GM19025 (cell line): ENCODE measurements around the gene MFAP1.
"Not testable (repeated sequence)": the region's sequence is repeated elsewhere in the genome, so short reads cannot be mapped to it uniquely, and the experiment has no call there.

ENCODE experiments used
- ATAC-seq: cut with Tn5 transposase; IDR thresholded peaks from one replicate; pipeline ENCODE4 v1.9.1; 2021; ENCODE audit warnings: mild to moderate bottlenecking, low read depth, moderate library complexity; ENCODE audit not compliant: unreplicated experiment

MFAP1 gene, protein sequence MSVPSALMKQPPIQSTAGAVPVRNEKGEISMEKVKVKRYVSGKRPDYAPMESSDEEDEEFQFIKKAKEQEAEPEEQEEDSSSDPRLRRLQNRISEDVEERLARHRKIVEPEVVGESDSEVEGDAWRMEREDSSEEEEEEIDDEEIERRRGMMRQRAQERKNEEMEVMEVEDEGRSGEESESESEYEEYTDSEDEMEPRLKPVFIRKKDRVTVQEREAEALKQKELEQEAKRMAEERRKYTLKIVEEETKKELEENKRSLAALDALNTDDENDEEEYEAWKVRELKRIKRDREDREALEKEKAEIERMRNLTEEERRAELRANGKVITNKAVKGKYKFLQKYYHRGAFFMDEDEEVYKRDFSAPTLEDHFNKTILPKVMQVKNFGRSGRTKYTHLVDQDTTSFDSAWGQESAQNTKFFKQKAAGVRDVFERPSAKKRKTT

DNA sequence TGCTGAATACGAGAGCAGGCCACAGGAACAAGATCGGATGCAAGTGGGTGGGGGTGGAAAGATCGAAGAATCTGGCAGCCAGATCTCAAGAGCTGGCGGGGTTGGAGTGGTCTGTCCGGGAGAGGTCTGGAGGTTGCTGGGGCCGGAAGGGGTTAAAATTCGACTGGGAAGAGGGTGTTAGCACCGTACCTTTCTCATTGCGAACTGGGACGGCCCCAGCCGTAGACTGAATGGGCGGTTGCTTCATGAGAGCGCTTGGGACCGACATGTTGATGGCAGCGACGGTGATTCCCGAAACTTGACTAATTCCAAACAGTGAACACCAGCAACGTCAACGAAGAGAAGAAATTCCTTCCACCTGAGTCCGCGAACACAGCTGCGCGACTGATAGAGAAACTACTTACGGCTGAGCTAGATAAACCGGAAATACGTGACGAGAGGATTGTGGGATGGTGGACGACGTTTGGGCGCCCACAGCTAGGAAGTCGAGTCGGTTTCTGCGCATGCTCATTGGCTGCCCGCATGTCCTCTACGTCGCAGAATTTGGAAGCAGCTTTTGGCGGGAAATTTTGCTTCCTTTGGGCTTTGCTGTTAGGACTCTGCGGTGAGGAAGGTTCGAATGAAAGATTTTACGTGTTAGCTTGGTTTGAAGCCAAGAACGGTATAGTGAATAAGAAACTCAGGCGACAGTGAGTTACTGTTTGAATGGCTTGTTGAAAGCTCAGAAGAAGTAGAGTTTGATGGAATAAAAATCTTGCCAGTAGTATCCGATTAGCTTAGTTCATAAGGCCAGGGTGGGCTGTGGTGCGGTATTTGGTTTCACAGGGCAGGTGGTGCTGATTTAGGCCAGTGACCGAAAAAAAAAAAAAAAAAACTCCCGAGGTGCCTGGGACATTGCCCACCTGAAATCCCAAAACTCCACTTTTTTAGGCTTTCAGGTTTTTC lies at the start of gene MFAP1:
MFAP1 (minus strand) TSS at position 389 of the 945 bp plus-strand sequence; CDS start at position 268, 121 bp downstream.
- ATAC-seq, result peak; percentile 62

DNA sequence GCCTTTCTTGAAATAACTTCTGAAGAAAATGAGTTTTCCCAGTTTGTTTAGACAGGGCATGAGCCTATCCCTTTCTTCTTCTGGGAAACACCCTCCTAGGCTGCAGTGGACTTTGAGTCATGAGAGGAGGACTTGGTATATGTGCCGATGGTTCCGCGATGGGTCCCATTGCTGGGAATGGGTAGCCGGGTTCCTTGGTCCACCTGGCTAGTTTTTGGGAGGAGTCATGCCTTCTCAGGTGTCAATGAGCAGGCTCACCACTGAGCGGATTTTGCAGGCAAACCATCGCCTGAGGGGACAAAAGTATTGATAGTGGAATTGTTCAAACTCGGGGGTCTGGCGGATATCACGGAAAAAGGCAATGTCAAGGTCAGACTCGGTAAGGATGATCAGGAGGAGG lies 49.2 kb upstream of the MFAP1 start:
- no peak for ATAC-seq

DNA sequence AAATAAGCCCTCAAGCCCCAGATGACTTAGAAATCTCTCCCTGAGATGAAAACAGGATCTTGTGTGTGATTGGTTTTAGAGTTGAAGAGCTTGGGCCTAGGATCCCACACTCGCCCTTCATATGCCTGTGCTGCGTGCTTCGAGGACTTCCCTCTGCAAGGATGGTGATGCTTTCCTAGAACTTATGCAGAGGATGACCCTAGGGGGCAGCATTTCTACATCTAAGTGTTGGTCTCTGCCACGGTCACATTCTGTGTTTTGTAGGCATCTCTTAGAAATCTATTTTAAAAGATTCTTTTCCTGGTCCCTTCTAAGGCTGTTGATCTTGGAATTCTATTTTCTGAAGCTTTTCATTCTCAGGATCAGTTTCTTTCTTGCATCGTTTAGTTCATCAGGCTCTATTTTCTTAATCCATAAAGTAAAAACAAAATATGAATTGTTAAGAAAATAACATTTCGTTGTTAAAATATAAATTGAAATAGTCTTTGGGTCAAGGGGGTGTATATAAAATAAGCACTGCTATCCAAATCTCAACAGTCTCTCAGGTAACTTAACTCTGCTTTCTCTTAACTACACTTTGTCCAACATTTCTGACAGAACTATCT lies 48.0 kb upstream of the MFAP1 start:
- no peak for ATAC-seq

DNA sequence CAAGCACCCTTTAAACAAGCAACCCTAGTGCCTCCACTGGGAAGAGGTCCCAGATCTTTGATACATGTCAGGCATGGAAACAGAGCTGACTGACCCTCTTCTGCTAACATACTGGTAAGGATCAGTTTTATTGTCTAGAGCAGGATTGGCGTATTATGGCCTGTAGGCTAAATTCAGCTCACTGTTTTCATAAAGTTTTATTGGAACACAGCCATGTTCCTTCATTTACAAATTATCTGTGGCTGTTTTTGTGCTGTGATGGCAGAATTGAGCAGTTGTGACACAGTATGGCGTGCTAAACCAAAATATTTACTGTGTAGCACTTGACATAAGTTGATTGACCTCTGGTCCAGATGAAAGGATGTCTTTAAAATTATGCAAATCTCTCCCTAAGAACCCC lies 47.3 kb upstream of the MFAP1 start:
- no peak for ATAC-seq

DNA sequence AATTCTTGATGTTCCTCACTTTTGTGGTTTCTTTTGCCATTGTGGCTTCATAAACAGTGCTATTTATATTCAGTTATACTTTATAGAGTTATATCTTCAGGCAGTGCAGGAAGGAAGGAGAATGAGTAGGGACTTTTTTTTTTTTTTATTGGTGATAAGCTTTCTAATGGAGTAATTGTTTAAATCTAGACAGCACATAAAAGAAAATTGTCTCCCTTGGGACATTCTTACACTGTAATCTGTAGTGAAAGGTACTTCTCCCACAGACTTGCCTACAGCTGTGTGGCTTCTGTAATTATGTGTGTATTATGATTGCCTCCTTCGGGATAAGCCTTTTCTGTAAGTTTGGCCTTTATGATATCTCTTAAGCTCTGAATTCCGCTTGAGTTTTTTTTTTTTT lies 43.9 kb upstream of the MFAP1 start:
- ATAC-seq, result no peak

DNA sequence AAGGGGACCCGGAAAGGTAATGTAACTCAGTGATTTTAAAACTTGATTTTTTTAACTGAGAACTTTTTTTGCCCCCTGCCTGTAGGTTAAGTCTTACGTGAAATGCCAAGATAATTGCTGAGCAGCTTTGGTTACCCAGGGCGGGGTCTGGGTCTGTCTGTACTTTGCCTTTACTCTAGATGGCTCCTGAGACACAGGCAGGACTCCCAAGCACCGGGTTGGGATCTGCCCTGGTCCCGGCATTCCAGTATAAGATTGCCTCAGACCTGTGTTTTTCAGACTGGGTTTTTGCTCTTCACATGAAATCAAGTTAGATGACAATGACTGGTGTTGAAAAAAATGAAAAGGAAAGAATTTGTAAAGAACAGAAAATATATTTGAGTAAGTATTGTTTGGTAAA lies 42.6 kb upstream of the MFAP1 start:
- ATAC-seq, result no peak

DNA sequence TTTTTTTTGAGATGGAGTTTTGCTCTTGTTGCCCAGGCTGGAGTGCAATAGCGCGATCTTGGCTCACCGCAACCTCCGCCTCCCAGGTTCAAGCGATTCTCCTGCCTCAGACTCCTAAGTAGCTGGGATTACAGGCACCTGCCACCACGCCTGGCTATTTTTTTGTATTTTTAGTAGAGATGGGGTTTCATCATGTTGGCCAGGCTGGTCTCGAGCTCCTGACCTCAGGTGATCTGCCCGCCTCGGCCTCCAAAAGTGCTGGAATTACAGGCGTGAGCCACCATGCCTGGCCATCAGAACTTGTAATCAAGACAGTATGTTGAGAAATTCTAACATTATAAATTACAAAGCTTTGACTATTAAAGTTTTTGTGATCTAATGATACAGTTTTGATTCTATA lies 42.1 kb upstream of the MFAP1 start:
- not testable (repeated sequence) for ATAC-seq

DNA sequence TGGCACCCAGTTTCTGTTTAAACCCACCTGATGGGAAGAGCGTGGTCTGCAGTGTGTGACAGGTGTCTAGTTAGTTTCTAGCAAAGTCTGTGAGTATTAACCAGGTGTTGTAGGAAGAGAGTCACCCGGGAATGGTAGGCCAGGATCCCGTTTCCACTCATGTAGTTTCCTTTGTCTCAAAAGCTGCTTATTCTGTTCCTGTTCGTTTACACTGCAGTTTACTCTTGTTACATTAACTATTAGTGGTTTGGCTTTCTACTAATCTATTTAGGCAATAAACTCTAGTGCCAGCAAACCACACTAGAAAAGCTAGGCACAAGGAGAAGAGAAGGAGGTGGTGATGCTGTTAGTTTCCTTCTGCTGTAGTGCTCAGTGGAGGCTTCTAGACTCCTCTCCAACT lies 35.1 kb upstream of the MFAP1 start:
- ATAC-seq, result no peak

DNA sequence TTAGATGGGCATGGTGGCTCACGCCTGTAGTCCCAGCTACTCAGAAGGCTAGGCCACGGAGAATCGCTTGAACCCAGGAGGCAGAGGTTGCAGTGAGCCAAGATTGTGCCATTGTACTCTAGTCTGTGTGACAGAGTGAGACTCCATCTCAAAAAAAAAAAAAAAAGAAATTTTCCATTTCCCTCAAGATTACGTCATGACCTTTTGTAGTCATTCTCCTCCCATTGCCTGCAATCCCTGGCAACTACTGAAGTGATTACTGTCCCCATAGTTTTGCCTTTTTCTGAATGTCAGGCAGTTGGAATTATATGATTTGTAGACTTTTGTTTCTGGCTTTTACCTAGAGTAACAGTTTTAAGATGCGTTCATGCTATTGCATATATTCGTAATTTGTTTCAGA lies 30.3 kb upstream of the MFAP1 start:
- no peak for ATAC-seq

DNA sequence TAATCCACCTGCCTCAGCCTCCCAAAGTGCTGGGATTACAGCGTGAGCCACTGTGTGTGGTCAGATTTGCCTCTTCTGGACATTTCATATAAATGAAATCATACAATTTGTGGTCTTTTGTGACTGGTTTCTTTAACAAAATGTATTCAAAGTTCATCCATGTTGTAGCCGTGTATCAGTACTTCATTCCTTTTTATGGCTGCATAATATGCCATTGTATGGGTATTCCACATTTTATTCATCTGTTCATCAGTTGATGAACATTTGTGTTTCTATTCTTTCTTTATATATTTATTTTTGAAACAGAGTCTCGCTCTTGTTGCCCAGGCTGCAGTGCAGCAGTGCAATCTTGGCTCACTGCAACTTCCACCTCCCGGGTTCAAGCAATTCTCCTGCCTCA lies 28.1 kb upstream of the MFAP1 start:
- no peak for ATAC-seq

DNA sequence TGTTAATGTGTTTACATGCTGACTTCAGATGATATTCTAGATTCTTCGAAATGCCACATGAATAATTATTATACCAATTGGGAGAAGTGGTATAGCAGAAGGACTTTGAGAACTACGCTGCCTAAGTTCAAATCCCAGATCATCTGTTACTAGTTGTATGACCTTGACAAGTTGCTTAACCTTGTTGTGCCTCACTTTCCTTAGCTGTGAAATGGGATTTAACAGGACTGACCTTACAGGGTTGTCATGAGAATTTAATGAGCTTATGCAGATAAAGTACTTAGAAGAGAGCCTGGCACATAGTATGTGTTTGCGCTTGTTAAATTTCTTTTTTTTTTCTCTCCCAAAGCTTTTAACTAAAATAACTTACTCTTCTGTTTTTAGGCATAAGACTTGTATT lies 26.8 kb upstream of the MFAP1 start:
- no peak for ATAC-seq

DNA sequence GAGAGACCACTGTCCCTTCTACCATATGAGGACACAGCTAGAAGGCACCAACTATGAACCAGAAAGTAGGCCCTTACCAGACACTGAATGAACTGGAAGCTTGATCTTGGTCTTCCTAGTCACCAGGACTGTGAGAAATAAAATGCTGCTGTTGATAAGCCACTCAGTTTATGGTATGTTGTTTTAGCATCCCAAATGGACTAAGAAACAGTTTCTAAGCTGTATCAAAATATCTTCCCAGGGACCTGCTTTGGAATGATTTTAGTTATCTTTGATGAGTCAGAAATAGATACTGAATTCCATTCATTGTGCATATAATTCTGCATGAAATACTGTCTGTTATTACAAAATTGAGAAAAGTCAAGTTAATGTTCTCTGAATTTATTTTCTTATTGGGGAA lies 20.9 kb upstream of the MFAP1 start:
- no peak for ATAC-seq

DNA sequence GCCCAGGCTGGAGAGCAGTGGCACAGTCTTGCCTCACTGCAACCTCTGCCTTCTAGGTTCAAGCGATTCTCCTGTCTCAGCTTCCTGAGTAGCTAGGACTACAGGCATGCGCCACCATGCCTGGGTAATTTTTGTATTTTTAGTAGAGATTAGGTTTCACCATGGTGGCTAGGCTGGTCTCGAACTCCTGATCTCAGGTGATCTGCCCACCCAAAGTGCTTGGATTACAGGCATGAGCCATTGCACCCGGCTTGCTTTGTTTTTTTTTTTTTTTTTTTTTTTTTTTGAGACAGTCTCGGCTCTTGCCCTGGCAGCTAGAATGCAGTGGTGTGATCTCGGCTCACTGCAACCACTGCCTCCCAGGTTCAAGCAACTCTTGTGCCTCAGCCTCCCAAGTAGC lies 8.0 kb upstream of the MFAP1 start:
- ATAC-seq, result not testable (repeated sequence)

DNA sequence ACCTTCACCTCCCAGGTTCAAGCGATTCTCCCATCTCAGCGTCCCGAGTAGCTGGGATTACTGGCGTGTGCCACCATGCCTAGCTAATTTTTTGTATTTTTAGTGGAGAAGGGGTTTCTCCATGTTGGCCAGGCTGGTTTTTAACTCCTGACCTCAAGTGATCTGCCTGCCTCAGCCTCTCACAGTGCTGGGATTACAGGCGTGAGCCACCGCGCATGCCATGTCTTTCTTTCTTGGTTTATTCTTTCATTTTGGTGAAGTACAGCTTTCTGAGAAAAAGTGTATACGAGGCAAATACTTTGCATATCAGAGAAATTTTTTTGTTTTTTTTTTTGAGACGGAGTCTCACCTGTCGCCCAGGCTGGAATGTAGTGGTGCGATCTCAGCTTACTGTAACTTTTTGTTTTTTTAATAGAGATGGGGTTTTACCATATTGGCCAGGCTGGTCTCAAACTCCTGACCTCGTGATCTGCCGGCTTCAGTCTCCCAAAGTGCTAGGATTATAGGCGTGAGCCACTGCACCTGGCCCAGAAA lies 7.1 kb upstream of the MFAP1 start:
- ATAC-seq, result not testable (repeated sequence)

DNA sequence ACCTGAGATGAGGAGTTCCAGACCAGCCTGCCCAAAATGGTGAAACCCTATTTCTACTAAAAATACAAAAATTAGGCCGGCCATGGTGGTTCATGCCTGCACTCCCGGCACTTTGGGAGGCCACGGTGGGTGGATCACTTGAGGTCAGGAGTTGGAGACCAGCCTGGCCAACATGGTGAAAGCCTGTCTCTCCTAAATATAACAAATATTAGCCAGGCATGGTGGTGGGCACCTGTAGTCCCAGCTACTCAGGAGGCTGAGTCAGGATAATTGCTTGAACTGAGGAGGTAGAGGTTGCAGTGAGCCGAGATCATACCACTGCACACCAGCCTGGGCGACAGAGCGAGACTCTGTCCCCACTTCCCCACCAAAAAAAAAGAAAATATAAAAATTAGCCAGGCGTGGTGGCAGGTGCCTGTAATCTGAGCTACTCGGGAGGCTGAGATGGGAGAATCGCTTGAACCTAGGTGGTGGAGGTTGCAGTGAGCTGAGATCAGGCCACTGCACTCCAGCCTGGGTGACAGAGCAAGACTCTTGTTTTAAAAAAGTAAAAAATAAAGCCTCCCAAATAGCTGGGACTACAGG lies 6.3 kb upstream of the MFAP1 start:
- ATAC-seq, result not testable (repeated sequence)

DNA sequence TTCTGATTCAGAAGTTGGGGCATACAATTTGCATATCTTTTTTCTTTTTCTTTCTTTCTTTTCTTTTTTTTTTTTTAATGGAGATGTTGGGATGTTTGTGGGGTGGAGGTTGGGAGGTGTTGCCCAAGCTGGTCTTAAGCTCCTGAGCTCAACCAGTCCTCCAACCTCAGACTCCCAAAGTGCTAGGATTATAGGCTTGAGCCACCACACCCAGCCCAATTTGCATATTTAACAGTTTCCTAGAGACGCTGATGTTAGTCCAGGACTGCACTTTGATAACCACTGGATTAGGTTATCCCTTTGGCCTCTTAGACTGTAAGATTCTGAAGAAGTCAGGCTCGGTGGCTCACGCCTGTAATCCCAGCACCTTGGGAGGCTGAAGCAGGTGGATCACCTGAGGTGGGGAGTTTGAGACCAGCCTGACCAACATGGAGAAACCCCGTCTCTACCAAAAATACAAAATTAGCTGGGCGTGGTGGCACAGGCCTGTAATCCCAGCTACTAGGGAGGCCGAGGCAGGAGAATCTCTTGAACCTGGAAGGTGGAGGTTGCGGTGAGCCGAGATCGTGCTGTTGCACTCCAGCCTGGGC lies 5.6 kb upstream of the MFAP1 start:
- not testable (repeated sequence) for ATAC-seq

DNA sequence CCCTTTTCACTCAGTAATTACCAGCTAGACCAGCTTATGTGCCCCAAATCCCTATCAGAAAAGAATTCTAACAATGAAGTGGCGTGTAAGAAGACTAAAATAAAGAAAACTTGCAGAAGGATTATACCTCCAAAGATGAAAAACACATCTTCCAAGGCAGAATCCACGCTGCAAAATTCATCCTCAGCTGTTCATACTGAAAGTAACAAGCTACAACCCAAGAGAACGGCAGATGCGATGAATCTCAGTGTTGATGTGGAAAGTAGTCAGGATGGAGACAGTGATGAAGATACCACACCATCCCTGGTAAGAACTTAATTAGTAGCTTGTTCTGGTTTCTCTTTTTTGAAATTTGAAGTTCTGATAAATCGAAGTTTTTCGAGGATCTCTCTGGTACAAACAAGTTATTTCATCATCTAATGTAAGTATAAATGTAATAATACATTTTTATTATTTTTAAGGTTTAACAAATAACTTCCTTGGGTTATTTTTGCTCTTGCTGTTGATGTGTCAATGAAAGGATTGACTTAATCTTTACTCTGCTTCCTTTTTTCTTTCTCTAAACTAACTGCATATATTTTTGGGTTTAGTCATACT lies 3.7 kb upstream of the MFAP1 start:
- no peak for ATAC-seq

DNA sequence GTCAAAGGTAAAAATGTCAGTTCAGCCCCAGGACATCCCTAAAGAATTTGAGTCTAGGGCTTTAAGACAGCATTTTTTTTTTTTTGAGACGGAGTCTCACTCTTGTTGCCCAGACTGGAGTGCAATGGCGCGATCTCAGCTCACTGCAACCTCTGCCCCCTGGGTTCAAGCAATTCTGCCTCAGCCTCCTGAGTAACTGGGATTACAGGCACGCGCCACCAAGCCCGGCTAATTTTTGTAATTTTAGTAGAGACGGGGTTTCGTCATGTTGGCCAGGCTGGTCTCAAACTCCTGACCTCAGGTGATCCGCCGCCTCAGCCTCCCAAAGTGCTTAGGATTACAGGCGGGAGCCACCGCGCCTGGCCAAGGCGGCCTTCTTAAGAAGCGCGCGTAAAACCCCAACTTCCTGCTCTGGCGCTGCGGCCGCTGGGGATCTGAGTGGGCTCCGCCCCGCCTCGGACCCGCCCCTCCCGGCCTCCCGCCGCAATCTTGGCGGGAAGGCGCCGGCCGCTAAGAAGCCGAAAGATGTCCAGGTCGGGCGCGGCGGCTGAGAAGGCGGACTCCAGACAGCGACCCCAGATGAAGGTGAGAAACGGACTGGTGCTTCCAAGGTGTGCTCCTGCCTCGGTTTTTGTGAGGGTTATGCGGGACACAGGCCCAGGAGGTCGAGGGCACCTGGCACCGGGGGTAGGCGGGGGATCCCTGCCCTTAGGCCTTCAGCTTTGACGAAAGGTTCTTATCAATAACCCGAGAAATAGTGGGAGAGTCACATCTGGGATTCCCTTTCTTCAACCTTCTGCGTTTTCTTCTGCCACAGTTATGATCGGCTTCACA lies 2.2 kb upstream of the MFAP1 start, which contains the start of gene WDR76:
WDR76 (plus strand) TSS at position 495 of the 834 bp plus-strand sequence; CDS start at position 526, 31 bp downstream.
- ATAC-seq, result peak; percentile 62
